ENCODE data around the gene BABAM2. TPM values are rescaled to one million over a fixed set of nuclear protein-coding genes. Genes with fewer than 3 reads are reported as not detected.

The BABAM2 gene
- total and polyA plus RNA-seq, 10 of the 15 experiments (the other 5 are each of a cell fraction or from before 2014, with no cell fraction given): 30.7 to 59.9 (median 44.5) TPM

GRCh38 chr2:27964067-27964466 lies 73.5 kb downstream of the BABAM2 start:
- CTCF ChIA-PET: interaction anchor here (0.6 to 0.7 kb wide), 2 partner anchors 21 to 257 kb away, joined by 3 read pairs; no protein-coding TSS in a partner anchor
- peaks cover 3% of the 10 kb centered on the region; the same call in 2 of the 3 replicates for H3K9me3 ChIP-seq (replicated peaks; ENCODE audit: control insufficient read depth, insufficient read depth, low read length)
- H3K4me2 ChIP-seq (ENCODE audit: control insufficient read depth, insufficient read depth): no peak overlapping the region
- WGBS (ENCODE audit: insufficient coverage, insufficient replicate concordance, low lambda C conversion rate, missing lambda C conversion rate): 83% methylated on average over 3 of the region's 3 CpGs
- no peaks in the 10 kb centered on the region for H4K20me1 ChIP-seq (ENCODE audit: control insufficient read depth, insufficient read depth)
- RAD21 ChIA-PET (ENCODE audit: unreplicated experiment): no interaction called here
- H2AFZ ChIP-seq (ENCODE audit: control insufficient read depth, low read depth, low read length): no peak overlapping the region
- no peaks in the 10 kb centered on the region for H3K27me3 ChIP-seq (replicated peaks in 1 of 2; ENCODE audit: control insufficient read depth in 2 of 2, insufficient read depth in 2 of 2, low read length in 1 of 2)
- intact Hi-C loops (cut with micrococcal nuclease; ENCODE audit: unreplicated experiment): no loop called here
- no peaks in the 10 kb centered on the region for H3K36me3 ChIP-seq (ENCODE audit: control insufficient read depth in 2 of 2, insufficient read depth in 2 of 2, low read length in 1 of 2)
- DNase-seq (ENCODE audit: low read depth, low spot score) (no peak), ATAC-seq (no peak), FAIRE-seq (no peak)
- H3K4me1 ChIP-seq (ENCODE audit: control insufficient read depth, insufficient read depth, low read length): no peaks in the 10 kb centered on the region
- H3K79me2 ChIP-seq (ENCODE audit: control insufficient read depth, insufficient read depth, low read length): no peaks in the 10 kb centered on the region
- TF ChIP-seq PAX8 (IDR thresholded peaks at IDR 0.05): no peak
- no peak for TF ChIP-seq BHLHE40 (IDR thresholded peaks at IDR 0.05; ENCODE audit: borderline replicate concordance in 1 of 2, low read depth in 2 of 2, low read length in 1 of 2)
- TF ChIP-seq USF1 (IDR thresholded peaks at IDR 0.05; ENCODE audit: borderline replicate concordance, extremely low read length, insufficient read depth, low read depth, low read length): no peak
- no peak overlapping the region for H3K9ac ChIP-seq (ENCODE audit: control insufficient read depth, insufficient read depth, low read length)
- H3K27ac ChIP-seq (ENCODE audit: control insufficient read depth, insufficient read depth): no peak overlapping the region
- in situ Hi-C loops (cut with MboI): no loop called here
- BruUV-seq (replicated peaks): no TSS peak
- SMC1A ChIA-PET (ENCODE audit: uncharacterized antibody, unreplicated experiment): no interaction called here
- H3K4me3 ChIP-seq: no peak overlapping the region
- POLR2A ChIA-PET: no interaction called here

GRCh38 chr2:27965841-27966240 lies 75.3 kb downstream of the BABAM2 start:
- CTCF ChIA-PET: no interaction called here
- intact Hi-C loops (cut with micrococcal nuclease; ENCODE audit: unreplicated experiment): no loop called here
- 98% methylated on average over 2 of the region's 2 CpGs for WGBS (ENCODE audit: insufficient coverage, insufficient replicate concordance, low lambda C conversion rate, missing lambda C conversion rate)

More at GRCh38 chr2:27965841-27966240, 75.3 kb downstream of the BABAM2 start:
- H3K4me1 ChIP-seq (ENCODE audit: control insufficient read depth, insufficient read depth, low read length): no peaks in the 10 kb centered on the region
- in situ Hi-C loops (cut with MboI): no loop called here
- TF ChIP-seq RUNX3 (IDR thresholded peaks at IDR 0.05; ENCODE audit: low read length): peak; percentile 69; the same call in 1 of the 2 replicates
- TF ChIP-seq NR2F1 (conservative IDR thresholded peaks at IDR 0.05): no peak
- no peak for TF ChIP-seq ZNF622 (IDR thresholded peaks at IDR 0.05)
- 0 out of 2 replicates have a peak, but pooled peaks have one; percentile 19 for TF ChIP-seq JUNB (IDR thresholded peaks at IDR 0.05)
- TF ChIP-seq BHLHE40 (IDR thresholded peaks at IDR 0.05; ENCODE audit: borderline replicate concordance in 1 of 2, low read depth in 2 of 2, low read length in 1 of 2): no peak
- peak; percentile 86 for TF ChIP-seq TCF7 (IDR thresholded peaks at IDR 0.05; ENCODE audit: borderline replicate concordance)
- H3K9ac ChIP-seq (ENCODE audit: control insufficient read depth, insufficient read depth, low read length): no peak overlapping the region
- ATAC-seq (no peak), DNase-seq (ENCODE audit: low read depth, low spot score) (no peak), FAIRE-seq (no peak)
- ChIA-PET POLR2A (no interaction called here), RAD21 (ENCODE audit: unreplicated experiment) (no interaction called here), SMC1A (ENCODE audit: uncharacterized antibody, unreplicated experiment) (no interaction called here)
- no peak overlapping the region for H3K27ac ChIP-seq (ENCODE audit: control insufficient read depth, insufficient read depth)
- no peaks in the 10 kb centered on the region for H3K79me2 ChIP-seq (ENCODE audit: control insufficient read depth, insufficient read depth, low read length)
- no peak overlapping the region for H3K4me3 ChIP-seq
- H3K9me3 ChIP-seq (replicated peaks; ENCODE audit: control insufficient read depth, insufficient read depth, low read length): peaks cover 4% of the 10 kb centered on the region; the same call in 2 of the 3 replicates
- BruUV-seq (replicated peaks): no TSS peak
- no peaks in the 10 kb centered on the region for H3K27me3 ChIP-seq (replicated peaks in 1 of 2; ENCODE audit: control insufficient read depth in 2 of 2, insufficient read depth in 2 of 2, low read length in 1 of 2)
- H2AFZ ChIP-seq (ENCODE audit: control insufficient read depth, low read depth, low read length): no peak overlapping the region
- H4K20me1 ChIP-seq (ENCODE audit: control insufficient read depth, insufficient read depth): no peaks in the 10 kb centered on the region
- H3K36me3 ChIP-seq (ENCODE audit: control insufficient read depth in 2 of 2, insufficient read depth in 2 of 2, low read length in 1 of 2): no peaks in the 10 kb centered on the region
- H3K4me2 ChIP-seq (ENCODE audit: control insufficient read depth, insufficient read depth): no peak overlapping the region
